SK-N-SH (cell line): ENCODE data around the gene RBP5.

Source experiments
- CHD2 ChIP-seq: fragments of 150-350 bp; IDR thresholded peaks from 2 replicates; pipeline ENCODE4 v1.6.1; 2018; ENCODE audit warnings: low read length; ENCODE audit not compliant: partially characterized antibody
- NFIC ChIP-seq: IDR thresholded peaks from 2 replicates; pipeline ENCODE4 v1.4.0; 2012; ENCODE audit warnings: borderline replicate concordance
- SIN3A ChIP-seq: IDR thresholded peaks from 2 replicates; pipeline ENCODE4 v1.6.1; 2012; ENCODE audit warnings: low read depth, mild to moderate bottlenecking, low read length, moderate library complexity, borderline replicate concordance
- SMC3 ChIP-seq: IDR thresholded peaks from 2 replicates; pipeline ENCODE4 v1.6.1; 2012; ENCODE audit warnings: low read depth, low read length, improper control_type of control experiment
- TAF1 ChIP-seq: IDR thresholded peaks from 2 replicates; pipeline ENCODE4 v1.6.1; 2012; ENCODE audit warnings: low read depth, mild to moderate bottlenecking, low read length, moderate library complexity, borderline replicate concordance
- TF ChIP-seq, protein P1 (sequence below): fragments of 150-350 bp; IDR thresholded peaks from 2 replicates; pipeline ENCODE4 v1.6.1; 2017; ENCODE audit warnings: antibody characterized with exemption, low read length, low read depth, borderline replicate concordance
- TF ChIP-seq, protein P2 (sequence below): fragments of 200-600 bp; sonication (generic); IDR thresholded peaks from 2 replicates; pipeline ENCODE4 v1.6.1; 2017; ENCODE audit warnings: antibody characterized with exemption, mild to moderate bottlenecking, moderate library complexity

DNA sequence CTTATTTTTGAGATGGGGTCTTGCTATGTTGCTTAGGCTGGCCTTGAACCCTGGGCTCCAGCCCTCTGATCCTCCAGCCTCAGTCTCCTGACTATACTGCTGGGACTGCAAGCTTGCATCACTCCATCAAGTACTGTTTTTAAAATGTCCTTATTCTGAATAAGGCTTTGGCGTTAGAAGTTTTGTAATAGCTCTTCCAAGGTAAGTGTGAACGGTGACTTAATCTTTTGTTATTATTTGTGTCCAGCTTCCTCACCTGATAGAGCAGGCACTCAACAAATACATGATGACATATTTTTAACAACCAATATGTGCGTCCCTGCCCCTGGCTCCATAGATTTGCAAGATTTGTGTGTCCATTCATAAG is 21.1 kb downstream of the RBP5 start:
- no peak for TF ChIP-seq NFIC
- TF ChIP-seq TAF1, result no peak
- TF ChIP-seq, protein P1, sequence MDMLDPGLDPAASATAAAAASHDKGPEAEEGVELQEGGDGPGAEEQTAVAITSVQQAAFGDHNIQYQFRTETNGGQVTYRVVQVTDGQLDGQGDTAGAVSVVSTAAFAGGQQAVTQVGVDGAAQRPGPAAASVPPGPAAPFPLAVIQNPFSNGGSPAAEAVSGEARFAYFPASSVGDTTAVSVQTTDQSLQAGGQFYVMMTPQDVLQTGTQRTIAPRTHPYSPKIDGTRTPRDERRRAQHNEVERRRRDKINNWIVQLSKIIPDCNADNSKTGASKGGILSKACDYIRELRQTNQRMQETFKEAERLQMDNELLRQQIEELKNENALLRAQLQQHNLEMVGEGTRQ, result no peak
- TF ChIP-seq CHD2, result no peak
- TF ChIP-seq, protein P2, sequence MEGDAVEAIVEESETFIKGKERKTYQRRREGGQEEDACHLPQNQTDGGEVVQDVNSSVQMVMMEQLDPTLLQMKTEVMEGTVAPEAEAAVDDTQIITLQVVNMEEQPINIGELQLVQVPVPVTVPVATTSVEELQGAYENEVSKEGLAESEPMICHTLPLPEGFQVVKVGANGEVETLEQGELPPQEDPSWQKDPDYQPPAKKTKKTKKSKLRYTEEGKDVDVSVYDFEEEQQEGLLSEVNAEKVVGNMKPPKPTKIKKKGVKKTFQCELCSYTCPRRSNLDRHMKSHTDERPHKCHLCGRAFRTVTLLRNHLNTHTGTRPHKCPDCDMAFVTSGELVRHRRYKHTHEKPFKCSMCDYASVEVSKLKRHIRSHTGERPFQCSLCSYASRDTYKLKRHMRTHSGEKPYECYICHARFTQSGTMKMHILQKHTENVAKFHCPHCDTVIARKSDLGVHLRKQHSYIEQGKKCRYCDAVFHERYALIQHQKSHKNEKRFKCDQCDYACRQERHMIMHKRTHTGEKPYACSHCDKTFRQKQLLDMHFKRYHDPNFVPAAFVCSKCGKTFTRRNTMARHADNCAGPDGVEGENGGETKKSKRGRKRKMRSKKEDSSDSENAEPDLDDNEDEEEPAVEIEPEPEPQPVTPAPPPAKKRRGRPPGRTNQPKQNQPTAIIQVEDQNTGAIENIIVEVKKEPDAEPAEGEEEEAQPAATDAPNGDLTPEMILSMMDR, result no peak
- TF ChIP-seq SIN3A, result no peak
- no peak for TF ChIP-seq SMC3
